ENCODE results near the gene LRP1. TPM values are rescaled to one million over a fixed set of nuclear protein-coding genes. Genes with fewer than 3 reads are reported as not detected.

The LRP1 gene
- total and polyA plus RNA-seq, 3 experiments from 2014 or later: 0.29 to 2.5 (median 2.3) TPM

- ChIA-PET POLR2A (no interaction called here), CTCF (interaction anchor here (0.8 kb wide), 1 partner anchor 22 kb away, joined by 3 read pairs; no protein-coding TSS in a partner anchor)
- peaks cover 0 to 5% (median 0%) of the 10 kb centered on the region in 3 donors for H3K36me3 Mint-ChIP-seq
- Histone ChIP-seq H3K27me3 (ENCODE audit: insufficient read depth, low read length, poor library complexity, severe bottlenecking) (no peaks in the 10 kb centered on the region), H3K27ac (ENCODE audit: low read depth, low read length) (no peak overlapping the region), H3K4me3 (ENCODE audit: low read length) (no peak overlapping the region), H3K9me3 (ENCODE audit: low read length) (no peaks in the 10 kb centered on the region), H3K36me3 (ENCODE audit: insufficient read depth, low read length) (no peaks in the 10 kb centered on the region), H3K4me1 (ENCODE audit: insufficient read depth, low read length) (no peaks in the 10 kb centered on the region)
- peaks cover 0 to under 1% (median 0%) of the 10 kb centered on the region in 5 donors for H3K9me3 Mint-ChIP-seq
- peak overlapping the region in 1 of 8 donors; percentile 30 for H3K27ac Mint-ChIP-seq
- H3K4me3 Mint-ChIP-seq: no peak overlapping the region
- no peaks in the 10 kb centered on the region for H3K4me1 Mint-ChIP-seq
- DNase-seq: no peak
- H3K27me3 Mint-ChIP-seq: no peaks in the 10 kb centered on the region
Observed at GRCh38 chr12:57195611-57196371, 67.5 kb downstream of the LRP1 start.

GRCh38 chr12:57196439-57196838 is 68.2 kb downstream of the LRP1 start:
- H3K4me3 Mint-ChIP-seq: no peak overlapping the region
- H3K27me3 ChIP-seq (ENCODE audit: insufficient read depth, low read length, poor library complexity, severe bottlenecking): no peaks in the 10 kb centered on the region
- no peak overlapping the region for H3K27ac ChIP-seq (ENCODE audit: low read depth, low read length)
- no peaks in the 10 kb centered on the region for H3K36me3 ChIP-seq (ENCODE audit: insufficient read depth, low read length)
- no peaks in the 10 kb centered on the region for H3K9me3 ChIP-seq (ENCODE audit: low read length)
- no peaks in the 10 kb centered on the region for H3K27me3 Mint-ChIP-seq
- peak overlapping the region in 1 of 8 donors; percentile 30 for H3K27ac Mint-ChIP-seq
- ChIA-PET POLR2A (no interaction called here), CTCF (interaction anchor here (0.8 kb wide), 1 partner anchor 23 kb away, joined by 3 read pairs; no protein-coding TSS in a partner anchor)
- DNase-seq: no peak
- H3K36me3 Mint-ChIP-seq: peaks cover 0 to 5% (median 0%) of the 10 kb centered on the region in 3 donors
- H3K4me1 ChIP-seq (ENCODE audit: insufficient read depth, low read length): no peaks in the 10 kb centered on the region
- no peak overlapping the region for H3K4me3 ChIP-seq (ENCODE audit: low read length)
- peaks cover 0 to 2% (median 0%) of the 10 kb centered on the region in 5 donors for H3K9me3 Mint-ChIP-seq
- H3K4me1 Mint-ChIP-seq: no peaks in the 10 kb centered on the region

- no peaks in the 10 kb centered on the region for H3K36me3 ChIP-seq (ENCODE audit: insufficient read depth, low read length)
- no peaks in the 10 kb centered on the region for H3K4me1 ChIP-seq (ENCODE audit: insufficient read depth, low read length)
- POLR2A ChIA-PET: no interaction called here
- H3K36me3 Mint-ChIP-seq: peaks cover 0 to 5% (median 0%) of the 10 kb centered on the region in 3 donors
- no peak overlapping the region for H3K4me3 ChIP-seq (ENCODE audit: low read length)
- no peak overlapping the region for H3K4me3 Mint-ChIP-seq
- H3K27ac Mint-ChIP-seq: no peak overlapping the region
- peaks cover 0 to 2% (median 0%) of the 10 kb centered on the region in 5 donors for H3K9me3 Mint-ChIP-seq
- no peaks in the 10 kb centered on the region for H3K4me1 Mint-ChIP-seq
- H3K9me3 ChIP-seq (ENCODE audit: low read length): no peaks in the 10 kb centered on the region
- no peaks in the 10 kb centered on the region for H3K27me3 ChIP-seq (ENCODE audit: insufficient read depth, low read length, poor library complexity, severe bottlenecking)
- no peak overlapping the region for H3K27ac ChIP-seq (ENCODE audit: low read depth, low read length)
- DNase-seq: no peak
- CTCF ChIA-PET: interaction anchor here (1.0 kb wide), 1 partner anchor 17 kb away, joined by 3 read pairs; no protein-coding TSS in a partner anchor
- no peaks in the 10 kb centered on the region for H3K27me3 Mint-ChIP-seq
Observed at GRCh38 chr12:57196956-57197355, 68.7 kb downstream of the LRP1 start.

- no peak for DNase-seq
- Histone ChIP-seq H3K9me3 (ENCODE audit: low read length) (no peaks in the 10 kb centered on the region), H3K4me3 (ENCODE audit: low read length) (no peak overlapping the region), H3K27me3 (ENCODE audit: insufficient read depth, low read length, poor library complexity, severe bottlenecking) (no peaks in the 10 kb centered on the region), H3K27ac (ENCODE audit: low read depth, low read length) (no peak overlapping the region), H3K36me3 (ENCODE audit: insufficient read depth, low read length) (no peaks in the 10 kb centered on the region), H3K4me1 (ENCODE audit: insufficient read depth, low read length) (no peaks in the 10 kb centered on the region)
- POLR2A ChIA-PET: interaction anchor here (0.6 kb wide), 1 partner anchor 59 kb away, joined by 4 read pairs; no protein-coding TSS in a partner anchor
- Mint-ChIP-seq H3K36me3 (peaks cover 0 to 5% (median 0%) of the 10 kb centered on the region in 3 donors), H3K4me1 (no peaks in the 10 kb centered on the region), H3K4me3 (no peak overlapping the region), H3K27me3 (no peaks in the 10 kb centered on the region), H3K9me3 (peaks cover 0 to 2% (median 0%) of the 10 kb centered on the region in 5 donors), H3K27ac (peak overlapping the region in 1 of 8 donors; percentile 70)
- CTCF ChIA-PET: no interaction called here
Observed at GRCh38 chr12:57198329-57198728, 70.0 kb downstream of the LRP1 start.

- H3K4me1 ChIP-seq (ENCODE audit: insufficient read depth, low read length): no peaks in the 10 kb centered on the region
- CTCF ChIA-PET: interaction anchor here (1.1 kb wide), 1 partner anchor 14 kb away, joined by 3 read pairs; no protein-coding TSS in a partner anchor
- Mint-ChIP-seq H3K27ac (peak overlapping the region in 1 of 8 donors; percentile 15), H3K27me3 (no peaks in the 10 kb centered on the region), H3K4me1 (no peaks in the 10 kb centered on the region), H3K9me3 (peaks cover 0 to 2% (median 0%) of the 10 kb centered on the region in 5 donors), H3K4me3 (no peak overlapping the region), H3K36me3 (peaks cover 0 to 5% (median 0%) of the 10 kb centered on the region in 3 donors)
- H3K4me3 ChIP-seq (ENCODE audit: low read length): no peak overlapping the region
- DNase-seq: no peak
- H3K27ac ChIP-seq (ENCODE audit: low read depth, low read length): no peak overlapping the region
- H3K27me3 ChIP-seq (ENCODE audit: insufficient read depth, low read length, poor library complexity, severe bottlenecking): no peaks in the 10 kb centered on the region
- no peaks in the 10 kb centered on the region for H3K9me3 ChIP-seq (ENCODE audit: low read length)
- POLR2A ChIA-PET: no interaction called here
- no peaks in the 10 kb centered on the region for H3K36me3 ChIP-seq (ENCODE audit: insufficient read depth, low read length)
Observed at GRCh38 chr12:57199191-57199590, 70.9 kb downstream of the LRP1 start.

GRCh38 chr12:57200497-57200896 is 72.2 kb downstream of the LRP1 start:
- ChIA-PET POLR2A (no interaction called here), CTCF (no interaction called here)
- DNase-seq: no peak

GRCh38 chr12:57201219-57201618 is 72.9 kb downstream of the LRP1 start:
- H3K27me3 ChIP-seq (ENCODE audit: insufficient read depth, low read length, poor library complexity, severe bottlenecking): no peaks in the 10 kb centered on the region
- POLR2A ChIA-PET: no interaction called here
- DNase-seq: no peak
- H3K9me3 ChIP-seq (ENCODE audit: low read length): no peaks in the 10 kb centered on the region
- Mint-ChIP-seq H3K4me3 (no peak overlapping the region), H3K27ac (no peak overlapping the region), H3K36me3 (peaks cover 0 to 4% (median 0%) of the 10 kb centered on the region in 3 donors), H3K9me3 (peaks cover 0 to 2% (median 0%) of the 10 kb centered on the region in 5 donors), H3K4me1 (no peaks in the 10 kb centered on the region), H3K27me3 (no peaks in the 10 kb centered on the region)
- H3K4me1 ChIP-seq (ENCODE audit: insufficient read depth, low read length): no peaks in the 10 kb centered on the region
- no peak overlapping the region for H3K27ac ChIP-seq (ENCODE audit: low read depth, low read length)
- CTCF ChIA-PET: interaction anchor here (1.0 kb wide), 1 partner anchor 89 kb away, joined by 3 read pairs; no protein-coding TSS in a partner anchor
- no peak overlapping the region for H3K4me3 ChIP-seq (ENCODE audit: low read length)
- H3K36me3 ChIP-seq (ENCODE audit: insufficient read depth, low read length): no peaks in the 10 kb centered on the region

More at GRCh38 chr12:57200497-57200896, 72.2 kb downstream of the LRP1 start:
- Mint-ChIP-seq H3K36me3 (peaks cover 0 to 5% (median 0%) of the 10 kb centered on the region in 3 donors), H3K9me3 (peaks cover 0 to 2% (median 0%) of the 10 kb centered on the region in 5 donors), H3K27ac (no peak overlapping the region), H3K27me3 (no peaks in the 10 kb centered on the region), H3K4me3 (no peak overlapping the region), H3K4me1 (no peaks in the 10 kb centered on the region)
- no peaks in the 10 kb centered on the region for H3K4me1 ChIP-seq (ENCODE audit: insufficient read depth, low read length)
- no peak overlapping the region for H3K4me3 ChIP-seq (ENCODE audit: low read length)
- H3K36me3 ChIP-seq (ENCODE audit: insufficient read depth, low read length): no peaks in the 10 kb centered on the region
- no peaks in the 10 kb centered on the region for H3K9me3 ChIP-seq (ENCODE audit: low read length)
- no peak overlapping the region for H3K27ac ChIP-seq (ENCODE audit: low read depth, low read length)
- H3K27me3 ChIP-seq (ENCODE audit: insufficient read depth, low read length, poor library complexity, severe bottlenecking): no peaks in the 10 kb centered on the region

GRCh38 chr12:57201631-57202030 is 73.3 kb downstream of the LRP1 start:
- H3K36me3 Mint-ChIP-seq: no peaks in the 10 kb centered on the region
- H3K27ac Mint-ChIP-seq: no peak overlapping the region
- Histone ChIP-seq H3K27ac (ENCODE audit: low read depth, low read length) (no peak overlapping the region), H3K4me1 (ENCODE audit: insufficient read depth, low read length) (no peaks in the 10 kb centered on the region), H3K36me3 (ENCODE audit: insufficient read depth, low read length) (no peaks in the 10 kb centered on the region), H3K9me3 (ENCODE audit: low read length) (no peaks in the 10 kb centered on the region), H3K4me3 (ENCODE audit: low read length) (no peak overlapping the region), H3K27me3 (ENCODE audit: insufficient read depth, low read length, poor library complexity, severe bottlenecking) (no peaks in the 10 kb centered on the region)
- no peak overlapping the region for H3K4me3 Mint-ChIP-seq
- ChIA-PET CTCF (interaction anchor here (1.0 kb wide), 1 partner anchor 90 kb away, joined by 3 read pairs; no protein-coding TSS in a partner anchor), POLR2A (no interaction called here)
- H3K9me3 Mint-ChIP-seq: peaks cover 0 to 2% (median 0%) of the 10 kb centered on the region in 5 donors
- DNase-seq: no peak
- H3K4me1 Mint-ChIP-seq: no peaks in the 10 kb centered on the region
- no peaks in the 10 kb centered on the region for H3K27me3 Mint-ChIP-seq

Measured in CD8-positive, alpha-beta memory T cell (primary cell).